ENCODE data around the gene KIRREL3. TPM values are rescaled to one million over a fixed set of nuclear protein-coding genes. Genes with fewer than 3 reads are reported as not detected.

Gene KIRREL3
- total and polyA plus RNA-seq, 2 of the 8 experiments (the other 6 are each of a cell fraction or from before 2014, with no cell fraction given), result 0.29 to 0.32 TPM

DNA sequence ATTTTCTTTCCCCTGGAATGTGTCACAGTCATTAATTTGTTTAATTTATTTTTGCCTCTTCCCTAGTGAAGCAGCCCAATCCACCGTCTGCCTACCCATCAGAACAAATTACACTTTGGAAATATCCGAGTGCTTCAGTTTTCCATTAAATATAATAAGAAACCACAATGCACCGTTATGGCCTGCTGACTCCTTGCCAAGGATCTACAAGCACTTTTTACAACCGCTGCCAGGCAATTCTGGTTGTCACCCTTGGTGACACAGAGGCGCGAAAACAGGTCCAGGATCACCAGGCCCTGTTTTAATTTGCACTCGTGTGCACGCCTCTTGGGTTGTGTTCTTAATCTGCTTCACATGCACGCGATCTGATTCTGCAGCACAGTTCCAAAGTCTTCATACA is 43.9 kb downstream of the KIRREL3 start:
- Histone ChIP-seq H3K23me2 (ENCODE audit: low read depth, low read length) (no peaks in the 10 kb centered on the region), H2AK5ac (ENCODE audit: low read depth, low read length) (no peak overlapping the region), H2BK12ac (ENCODE audit: low read depth, low read length) (no peak overlapping the region), H4K5ac (ENCODE audit: insufficient read length, low read depth, low read length) (no peak overlapping the region), H3K4me2 (ENCODE audit: insufficient read depth in 1 of 2, low read depth in 2 of 2, low read length in 2 of 2) (no peak overlapping the region), H4K91ac (replicated peaks; ENCODE audit: insufficient read length, low read length) (no peak overlapping the region), H3K14ac (ENCODE audit: insufficient read length) (no peak overlapping the region), H3K9ac (replicated peaks in 1 of 4; ENCODE audit: extremely low read depth in 1 of 4, low read depth in 3 of 4, low read length in 3 of 4) (no peak overlapping the region), H3K36me3 (ENCODE audit: control insufficient read depth in 2 of 4, insufficient read depth in 4 of 4, low read length in 3 of 4) (no peaks in the 10 kb centered on the region), H3K27ac (ENCODE audit: low read depth, low read length) (no peak overlapping the region), H3K4ac (replicated peaks; ENCODE audit: insufficient read length, low read depth, low read length) (no peak overlapping the region), H3K27me3 (replicated peaks in 1 of 4; ENCODE audit: control insufficient read depth in 3 of 4, extremely low read depth in 1 of 4, insufficient read depth in 3 of 4, low read length in 3 of 4) (peaks cover 0 to 1% (median 0%) of the 10 kb centered on the region in 4 experiments; a peak in 1 of 7 replicates), H4K8ac (ENCODE audit: extremely low read depth, insufficient read depth, low read length) (no peak overlapping the region), H4K20me1 (replicated peaks in 1 of 2; ENCODE audit: control insufficient read depth in 1 of 2, insufficient read depth in 2 of 2, low read length in 2 of 2) (no peaks in the 10 kb centered on the region), H3K9me3 (ENCODE audit: insufficient read depth in 2 of 2, low read depth in 1 of 2, low read length in 1 of 2) (no peaks in the 10 kb centered on the region), H3K4me1 (replicated peaks in 1 of 4; ENCODE audit: control insufficient read depth in 3 of 4, insufficient read depth in 4 of 4, low read length in 3 of 4) (no peaks in the 10 kb centered on the region), H2BK20ac (ENCODE audit: low read length) (no peak overlapping the region), H2BK120ac (replicated peaks; ENCODE audit: low read depth, low read length) (no peak overlapping the region), H3K56ac (replicated peaks; ENCODE audit: insufficient read length, low read depth, low read length) (no peak overlapping the region), H2AFZ (ENCODE audit: low read length) (no peak overlapping the region), H3K23ac (ENCODE audit: insufficient read length) (no peak overlapping the region), H2BK5ac (ENCODE audit: low read depth, low read length) (no peak overlapping the region), H3K79me1 (ENCODE audit: low read depth, low read length) (no peaks in the 10 kb centered on the region), H2BK15ac (ENCODE audit: low read length) (no peak overlapping the region), H3K4me3 (ENCODE audit: extremely low read depth in 1 of 4, insufficient read depth in 2 of 4, low read depth in 3 of 4, low read length in 4 of 4) (no peak overlapping the region), H3K18ac (ENCODE audit: extremely low read depth, low read length) (no peak overlapping the region), H3K79me2 (ENCODE audit: control insufficient read depth in 1 of 2, insufficient read depth in 2 of 2, low read length in 2 of 2) (no peaks in the 10 kb centered on the region)
- no peak for FAIRE-seq
- ChIA-PET POLR2A (ENCODE audit: partially characterized antibody) (no interaction called here), CTCF (ENCODE audit: partially characterized antibody) (interaction anchor here (0.9 to 1.2 kb wide), 2 partner anchors 12 to 25 kb away, joined by 3 to 5 read pairs; no protein-coding TSS in a partner anchor)
- WGBS, 2 experiments (ENCODE audit: extremely low coverage in 1 of 2, insufficient coverage in 1 of 2, insufficient read length in 1 of 2, insufficient replicate concordance in 2 of 2, low coverage in 1 of 2, low lambda C conversion rate in 2 of 2, missing lambda C conversion rate in 1 of 2), result 74% methylated on average over 10 of the region's 10 CpGs; no CpG with 5 or more reads in 1 of the 2 experiments
- no peak for TF ChIP-seq ASH2L (IDR thresholded peaks at IDR 0.05; ENCODE audit: low read length)
- TF ChIP-seq EZH2 (IDR thresholded peaks at IDR 0.05; ENCODE audit: low read depth, low read length, severe bottlenecking), result no peak
- TF ChIP-seq SIN3A (conservative IDR thresholded peaks at IDR 0.05 in 1 of 2, IDR thresholded peaks at IDR 0.05 in 1 of 2; ENCODE audit: low read depth in 1 of 2, low read length in 2 of 2), result no peak
- TF ChIP-seq POU5F1 (IDR thresholded peaks at IDR 0.05; ENCODE audit: low read depth, low read length), result no peak
- TF ChIP-seq, protein P1, sequence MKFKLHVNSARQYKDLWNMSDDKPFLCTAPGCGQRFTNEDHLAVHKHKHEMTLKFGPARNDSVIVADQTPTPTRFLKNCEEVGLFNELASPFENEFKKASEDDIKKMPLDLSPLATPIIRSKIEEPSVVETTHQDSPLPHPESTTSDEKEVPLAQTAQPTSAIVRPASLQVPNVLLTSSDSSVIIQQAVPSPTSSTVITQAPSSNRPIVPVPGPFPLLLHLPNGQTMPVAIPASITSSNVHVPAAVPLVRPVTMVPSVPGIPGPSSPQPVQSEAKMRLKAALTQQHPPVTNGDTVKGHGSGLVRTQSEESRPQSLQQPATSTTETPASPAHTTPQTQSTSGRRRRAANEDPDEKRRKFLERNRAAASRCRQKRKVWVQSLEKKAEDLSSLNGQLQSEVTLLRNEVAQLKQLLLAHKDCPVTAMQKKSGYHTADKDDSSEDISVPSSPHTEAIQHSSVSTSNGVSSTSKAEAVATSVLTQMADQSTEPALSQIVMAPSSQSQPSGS (IDR thresholded peaks at IDR 0.05; ENCODE audit: low read length), result no peak
- no peak for TF ChIP-seq JUND (IDR thresholded peaks at IDR 0.05; ENCODE audit: low read length)
- TF ChIP-seq SIX5 (IDR thresholded peaks at IDR 0.05; ENCODE audit: low read depth, low read length), result no peak
- no peak for DNase-seq (ENCODE audit: low read depth in 1 of 2, low spot score in 2 of 2)

All from H1 (cell line).